ENCODE measurements around the gene ESRP2.
A peak's percentile ranks its signal among the peaks of the same experiment; 100 is the strongest.

The ESRP2 gene

GRCh38 chr16:68263559-68264127 lies 27.7 kb upstream of the ESRP2 start:
- no peak for TF ChIP-seq CTCF (IDR thresholded peaks at IDR 0.05; ENCODE audit: low read depth, low read length, poor library complexity, severe bottlenecking)
- no peak for TF ChIP-seq EZH2phosphoT487 (IDR thresholded peaks at IDR 0.05; ENCODE audit: borderline replicate concordance, low read length)
- Histone ChIP-seq H3K27ac (ENCODE audit: low read depth, low read length) (peak overlapping the region; percentile 62), H3F3A (ENCODE audit: control insufficient read depth, insufficient read depth) (0 out of 2 replicates have a peak, but pooled peaks cover 4% of the 10 kb centered on the region), H3K79me2 (ENCODE audit: control insufficient read depth, low read length) (peaks cover 52% of the 10 kb centered on the region), H3K4me1 (ENCODE audit: control insufficient read depth, low read length) (peaks cover 20% of the 10 kb centered on the region), H3K9me2 (replicated peaks; ENCODE audit: control insufficient read depth, low read length) (no peaks in the 10 kb centered on the region), H3K4me3 (ENCODE audit: low read length) (peak overlapping the region; percentile 87), H3K9me3 (ENCODE audit: control insufficient read depth, insufficient read depth, low read length) (no peaks in the 10 kb centered on the region), H3K36me3 (ENCODE audit: control insufficient read depth, low read length) (peaks cover 19% of the 10 kb centered on the region), H3K4me2 (ENCODE audit: low read length) (peak overlapping the region; percentile 86), H3K27me3 (ENCODE audit: control insufficient read depth, low read length) (no peaks in the 10 kb centered on the region), H4K20me1 (ENCODE audit: control insufficient read depth, insufficient read depth, low read depth, low read length) (no peaks in the 10 kb centered on the region)

DNA sequence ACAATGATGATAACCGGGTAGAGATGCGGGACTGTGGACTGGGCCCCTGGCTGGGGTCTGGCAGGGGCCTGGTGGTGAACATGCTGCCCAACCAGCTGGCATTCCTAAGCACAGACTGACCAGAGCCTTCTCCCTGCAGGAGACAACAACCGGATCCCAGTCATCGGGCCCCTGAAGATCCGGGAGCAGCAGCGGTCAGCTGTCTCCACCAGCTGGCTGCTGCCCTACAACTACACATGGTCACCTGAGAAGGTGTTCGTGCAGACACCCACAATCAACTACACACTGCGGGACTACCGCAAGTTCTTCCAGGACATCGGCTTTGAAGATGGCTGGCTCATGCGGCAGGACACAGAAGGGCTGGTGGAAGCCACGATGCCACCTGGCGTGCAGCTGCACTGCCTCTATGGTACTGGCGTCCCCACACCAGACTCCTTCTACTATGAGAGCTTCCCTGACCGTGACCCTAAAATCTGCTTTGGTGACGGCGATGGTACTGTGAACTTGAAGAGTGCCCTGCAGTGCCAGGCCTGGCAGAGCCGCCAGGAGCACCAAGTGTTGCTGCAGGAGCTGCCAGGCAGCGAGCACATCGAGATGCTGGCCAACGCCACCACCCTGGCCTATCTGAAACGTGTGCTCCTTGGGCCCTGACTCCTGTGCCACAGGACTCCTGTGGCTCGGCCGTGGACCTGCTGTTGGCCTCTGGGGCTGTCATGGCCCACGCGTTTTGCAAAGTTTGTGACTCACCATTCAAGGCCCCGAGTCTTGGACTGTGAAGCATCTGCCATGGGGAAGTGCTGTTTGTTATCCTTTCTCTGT lies 23.3 kb upstream of the ESRP2 start:
- Histone ChIP-seq H3K4me2 (ENCODE audit: low read length) (no peak overlapping the region), H3K27ac (ENCODE audit: low read depth, low read length) (no peak overlapping the region), H3K9me2 (replicated peaks; ENCODE audit: control insufficient read depth, low read length) (no peaks in the 10 kb centered on the region), H3F3A (ENCODE audit: control insufficient read depth, insufficient read depth) (peaks cover 3% of the 10 kb centered on the region; the same call in 1 of the 2 replicates), H3K36me3 (ENCODE audit: control insufficient read depth, low read length) (no peaks in the 10 kb centered on the region), H3K27me3 (ENCODE audit: control insufficient read depth, low read length) (no peaks in the 10 kb centered on the region), H3K79me2 (ENCODE audit: control insufficient read depth, low read length) (peaks cover 9% of the 10 kb centered on the region), H4K20me1 (ENCODE audit: control insufficient read depth, insufficient read depth, low read depth, low read length) (no peaks in the 10 kb centered on the region), H3K4me1 (ENCODE audit: control insufficient read depth, low read length) (peaks cover 34% of the 10 kb centered on the region), H3K9me3 (ENCODE audit: control insufficient read depth, insufficient read depth, low read length) (no peaks in the 10 kb centered on the region), H3K4me3 (ENCODE audit: low read length) (no peak overlapping the region)
- TF ChIP-seq CTCF (IDR thresholded peaks at IDR 0.05; ENCODE audit: low read depth, low read length, poor library complexity, severe bottlenecking) = no peak
- no peak for TF ChIP-seq EZH2phosphoT487 (IDR thresholded peaks at IDR 0.05; ENCODE audit: borderline replicate concordance, low read length)

DNA sequence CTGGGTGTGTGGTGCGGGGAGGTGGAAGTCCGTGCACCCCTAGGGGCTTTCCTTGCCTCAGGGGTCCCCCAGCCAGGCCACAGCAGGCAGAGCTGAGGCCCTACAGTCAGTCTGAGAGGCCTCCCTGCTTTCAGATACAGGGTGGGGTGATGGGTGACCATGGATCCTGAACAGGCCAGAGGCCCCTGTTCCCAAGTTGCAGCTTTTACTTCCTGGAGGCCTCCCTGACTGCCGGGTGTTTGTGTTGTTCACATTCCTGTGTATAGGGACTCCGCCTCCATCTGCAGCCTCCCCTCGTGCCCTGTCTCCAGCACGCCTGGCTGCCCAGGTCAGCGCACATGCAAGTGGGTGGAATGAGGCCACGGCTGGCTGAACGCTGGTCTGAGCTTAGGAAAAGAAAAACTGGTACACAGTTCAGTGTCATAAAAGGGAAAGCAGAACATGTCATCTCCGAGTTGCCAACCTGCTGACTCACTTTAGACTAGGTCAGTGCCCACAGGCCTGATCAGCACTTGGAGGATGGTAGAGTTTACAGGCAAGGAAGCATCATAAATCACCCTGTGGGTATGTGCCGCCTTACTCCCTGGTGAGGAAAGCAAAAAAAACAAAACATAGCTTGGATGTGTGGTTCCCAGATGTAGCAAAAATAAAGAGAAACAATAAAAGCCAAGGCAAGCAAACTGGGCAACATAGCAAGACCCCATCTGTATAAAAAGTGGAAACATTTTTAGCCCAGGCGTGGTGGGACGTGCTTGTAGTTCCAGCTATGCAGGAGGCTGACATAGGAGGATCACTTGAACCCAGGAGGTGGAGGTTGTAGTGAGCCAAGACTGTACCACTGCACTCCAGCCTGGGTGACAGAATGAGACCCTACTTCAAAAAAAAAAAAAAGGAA lies 22.2 kb upstream of the ESRP2 start:
- H3K9me3 ChIP-seq (ENCODE audit: control insufficient read depth, insufficient read depth, low read length) = no peaks in the 10 kb centered on the region
- no peaks in the 10 kb centered on the region for H3K36me3 ChIP-seq (ENCODE audit: control insufficient read depth, low read length)
- peak overlapping the region; percentile 74 for H3K4me2 ChIP-seq (ENCODE audit: low read length)
- TF ChIP-seq CTCF (IDR thresholded peaks at IDR 0.05; ENCODE audit: low read depth, low read length, poor library complexity, severe bottlenecking) = no peak
- no peak for TF ChIP-seq EZH2phosphoT487 (IDR thresholded peaks at IDR 0.05; ENCODE audit: borderline replicate concordance, low read length)
- H3K27ac ChIP-seq (ENCODE audit: low read depth, low read length) = peak overlapping the region; percentile 69
- no peaks in the 10 kb centered on the region for H4K20me1 ChIP-seq (ENCODE audit: control insufficient read depth, insufficient read depth, low read depth, low read length)
- peaks cover 26% of the 10 kb centered on the region for H3K4me1 ChIP-seq (ENCODE audit: control insufficient read depth, low read length)
- no peaks in the 10 kb centered on the region for H3K27me3 ChIP-seq (ENCODE audit: control insufficient read depth, low read length)
- H3F3A ChIP-seq (ENCODE audit: control insufficient read depth, insufficient read depth) = peaks cover 3% of the 10 kb centered on the region; the same call in 1 of the 2 replicates
- no peaks in the 10 kb centered on the region for H3K79me2 ChIP-seq (ENCODE audit: control insufficient read depth, low read length)
- H3K9me2 ChIP-seq (replicated peaks; ENCODE audit: control insufficient read depth, low read length) = no peaks in the 10 kb centered on the region
- H3K4me3 ChIP-seq (ENCODE audit: low read length) = peak overlapping the region; percentile 46
